Upper lobe of left lung (tissue), 6 donors: ENCODE measurements around the gene PROSER3. TPM values are rescaled to one million over a fixed set of nuclear protein-coding genes. Genes with fewer than 3 reads are reported as not detected.
"Not testable (repeated sequence)": the region's sequence is repeated elsewhere in the genome, so short reads cannot be mapped to it uniquely, and the experiment has no call there.

Experiments used
- ATAC-seq, 2 donors: fragments of 200-7000 bp; cut with Tn5 transposase; one replicate each; pipeline ENCODE4 v1.9.1; 2022; ENCODE audit warnings: mild to moderate bottlenecking in 2 of 2, moderate library complexity in 2 of 2; ENCODE audit not compliant: low FRiP score in 2 of 2
- DNase-seq, 2 donors: peaks; one replicate each; pipeline ENCODE4 v3.0.0-alpha.2; 2019 to 2020
- H3K27ac ChIP-seq, 4 donors: fragments of 200-600 bp; sonication (generic); one replicate each; pipeline ENCODE4 v1.5.1; 2016 to 2019
- H3K27me3 ChIP-seq, 4 donors: fragments of 200-600 bp; sonication (generic); one replicate each; pipeline ENCODE4 v1.5.1; 2017 to 2019
- H3K36me3 ChIP-seq, 4 donors: fragments of 200-600 bp; sonication (generic); one replicate each; pipeline ENCODE4 v1.5.1; 2016 to 2019
- H3K4me1 ChIP-seq, 4 donors: fragments of 200-600 bp; sonication (generic); one replicate each; pipeline ENCODE4 v1.5.1; 2018 to 2019
- H3K4me3 ChIP-seq, 4 donors: fragments of 200-600 bp; sonication (generic); one replicate each; pipeline ENCODE4 v1.5.1; 2017 to 2019; ENCODE audit warnings: mild to moderate bottlenecking in 2 of 4, moderate library complexity in 1 of 4
- H3K9me3 ChIP-seq, 4 donors: fragments of 200-600 bp; sonication (generic); one replicate each; pipeline ENCODE4 v1.5.1; 2018 to 2019
- EP300 ChIP-seq, 4 donors: sonication (generic); formaldehyde crosslinking; IDR thresholded peaks; one replicate each; pipeline ENCODE4 v1.5.1; 2017; ENCODE audit warnings: antibody characterized with exemption in 4 of 4, control low read depth in 2 of 4
- POLR2A ChIP-seq, 4 donors: fragments of 450-650 bp; IDR thresholded peaks; one replicate each; pipeline ENCODE4 v1.5.1; 2016 to 2017; ENCODE audit warnings: antibody characterized with exemption in 4 of 4, mild to moderate bottlenecking in 2 of 4
- POLR2AphosphoS5 ChIP-seq, 2 donors: sonication (generic); formaldehyde crosslinking; IDR thresholded peaks; one replicate each; pipeline ENCODE4 v1.5.1; 2017; ENCODE audit warnings: antibody characterized with exemption in 2 of 2
- WGBS, 2 donors: methylation state at CpG; one replicate each; pipeline ENCODE4 v1.1.5; 2017 to 2018; 5-methylcytosine and 5-hydroxymethylcytosine counted together
- total RNA-seq, 6 donors: library from RNA; depleted of rRNA in 4 of 6; stranded (reverse); fragments of >200 nt in 4 of 6; gene quantifications; one replicate each; pipeline versions ENCODE4 v1.1.0 to v1.2.1, GENCODE V29; 2016 to 2021
- TF ChIP-seq, protein P1 (sequence below), 6 experiments: fragments of 450-650 bp in 4 of 6; fragments of 200-600 bp in 2 of 6; sonication (generic) in 2 of 6; IDR thresholded peaks; one replicate each; pipeline ENCODE4 v1.5.1; 2016 to 2019; ENCODE audit warnings: antibody characterized with exemption in 6 of 6
- donor health status: DM: no; HTN: no; CAD: no; lungs with moderate emphysema.
- donor health status: DM: no; HTN: yes; CAD: no; lungs with severe emphysema.

Gene PROSER3
- total RNA-seq, 6 donors from 2014 or later, result 13.8 to 32.5 (median 19.5) TPM

DNA sequence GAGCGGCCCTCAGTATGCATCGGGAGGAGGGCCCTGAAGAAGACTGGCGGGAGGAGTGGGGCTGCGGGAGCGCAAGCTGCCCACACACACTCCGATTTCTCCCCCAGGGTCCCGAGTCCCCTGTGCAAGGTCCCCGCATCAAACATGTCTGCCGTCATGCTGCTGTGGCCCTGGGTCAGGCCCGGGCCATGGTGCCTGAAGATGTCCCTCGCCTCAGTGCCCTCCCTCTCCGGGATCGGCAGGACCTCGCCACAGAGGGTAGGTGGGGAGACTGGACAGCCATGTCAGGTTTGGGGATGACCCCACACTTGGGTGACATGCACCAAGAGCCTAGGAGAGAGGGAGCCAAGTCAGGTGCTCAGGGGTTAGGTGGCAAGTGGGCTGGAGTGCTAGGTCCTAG lies 35.5 kb upstream of the PROSER3 start:
- H3K9me3 ChIP-seq, result no peaks in the 10 kb centered on the region
- no peak overlapping the region for H3K27ac ChIP-seq
- WGBS, 2 donors, result 92 to 94% methylated on average over 12 to 14 of the region's 14 CpGs
- no peak for TF ChIP-seq EP300 (IDR thresholded peaks at IDR 0.05)
- no peak for TF ChIP-seq POLR2A (IDR thresholded peaks at IDR 0.05)
- no peak for TF ChIP-seq POLR2AphosphoS5 (IDR thresholded peaks at IDR 0.05)
- H3K4me3 ChIP-seq, result no peak overlapping the region
- H3K36me3 ChIP-seq, result peaks cover 49 to 78% (median 70%) of the 10 kb centered on the region in 4 donors
- no peak for DNase-seq
- no peaks in the 10 kb centered on the region for H3K27me3 ChIP-seq
- ATAC-seq, result no peak
- peaks cover 6 to 26% (median 14%) of the 10 kb centered on the region in 4 donors for H3K4me1 ChIP-seq

DNA sequence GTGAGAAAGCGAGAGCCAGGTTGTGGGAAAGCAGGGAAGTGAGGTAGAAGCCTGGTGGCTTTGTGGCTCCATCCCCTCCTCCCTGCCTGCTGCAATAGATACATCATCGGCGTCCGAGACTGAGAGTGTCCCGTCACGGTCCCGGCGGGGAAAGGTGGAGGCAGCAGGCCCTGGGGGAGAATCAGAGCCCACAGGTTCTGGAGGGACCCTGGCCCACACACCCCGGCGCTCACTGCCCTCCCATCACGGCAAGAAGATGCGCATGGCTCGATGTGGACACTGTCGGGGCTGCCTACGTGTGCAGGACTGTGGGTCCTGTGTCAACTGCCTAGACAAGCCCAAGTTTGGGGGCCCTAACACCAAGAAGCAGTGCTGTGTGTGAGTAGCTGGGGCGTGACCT lies 35.1 kb upstream of the PROSER3 start:
- Histone ChIP-seq H3K27me3 (no peaks in the 10 kb centered on the region), H3K36me3 (peaks cover 54 to 83% (median 74%) of the 10 kb centered on the region in 4 donors), H3K27ac (no peak overlapping the region), H3K9me3 (no peaks in the 10 kb centered on the region), H3K4me1 (peaks cover 6 to 26% (median 14%) of the 10 kb centered on the region in 4 donors), H3K4me3 (no peak overlapping the region)
- TF ChIP-seq EP300 (IDR thresholded peaks at IDR 0.05), result no peak
- TF ChIP-seq, protein P1, sequence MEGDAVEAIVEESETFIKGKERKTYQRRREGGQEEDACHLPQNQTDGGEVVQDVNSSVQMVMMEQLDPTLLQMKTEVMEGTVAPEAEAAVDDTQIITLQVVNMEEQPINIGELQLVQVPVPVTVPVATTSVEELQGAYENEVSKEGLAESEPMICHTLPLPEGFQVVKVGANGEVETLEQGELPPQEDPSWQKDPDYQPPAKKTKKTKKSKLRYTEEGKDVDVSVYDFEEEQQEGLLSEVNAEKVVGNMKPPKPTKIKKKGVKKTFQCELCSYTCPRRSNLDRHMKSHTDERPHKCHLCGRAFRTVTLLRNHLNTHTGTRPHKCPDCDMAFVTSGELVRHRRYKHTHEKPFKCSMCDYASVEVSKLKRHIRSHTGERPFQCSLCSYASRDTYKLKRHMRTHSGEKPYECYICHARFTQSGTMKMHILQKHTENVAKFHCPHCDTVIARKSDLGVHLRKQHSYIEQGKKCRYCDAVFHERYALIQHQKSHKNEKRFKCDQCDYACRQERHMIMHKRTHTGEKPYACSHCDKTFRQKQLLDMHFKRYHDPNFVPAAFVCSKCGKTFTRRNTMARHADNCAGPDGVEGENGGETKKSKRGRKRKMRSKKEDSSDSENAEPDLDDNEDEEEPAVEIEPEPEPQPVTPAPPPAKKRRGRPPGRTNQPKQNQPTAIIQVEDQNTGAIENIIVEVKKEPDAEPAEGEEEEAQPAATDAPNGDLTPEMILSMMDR (IDR thresholded peaks at IDR 0.05), result no peak
- TF ChIP-seq POLR2AphosphoS5 (IDR thresholded peaks at IDR 0.05), result no peak
- no peak for TF ChIP-seq POLR2A (IDR thresholded peaks at IDR 0.05)
- 91 to 93% methylated on average over 15 to 16 of the region's 16 CpGs for WGBS, 2 donors
- ATAC-seq (no peak), DNase-seq (no peak)

DNA sequence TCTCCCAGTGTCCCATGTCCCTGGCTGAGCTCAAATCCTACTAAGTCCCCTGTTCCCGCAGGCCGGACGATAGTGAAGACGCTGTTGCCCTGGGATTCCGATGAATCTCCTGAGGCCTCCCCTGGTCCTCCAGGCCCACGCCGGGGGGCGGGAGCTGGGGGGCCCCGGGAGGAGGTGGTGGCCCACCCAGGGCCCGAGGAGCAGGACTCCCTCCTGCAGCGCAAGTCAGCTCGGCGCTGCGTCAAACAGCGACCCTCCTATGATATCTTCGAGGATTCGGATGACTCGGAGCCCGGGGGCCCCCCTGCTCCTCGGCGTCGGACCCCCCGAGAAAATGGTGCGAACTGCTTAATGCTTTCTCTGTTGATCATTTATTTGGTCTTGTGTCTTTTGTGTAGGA lies 34.3 kb upstream of the PROSER3 start:
- Histone ChIP-seq H3K27ac (no peak overlapping the region), H3K9me3 (no peaks in the 10 kb centered on the region), H3K4me3 (no peak overlapping the region), H3K27me3 (no peaks in the 10 kb centered on the region), H3K4me1 (peaks cover 6 to 22% (median 12%) of the 10 kb centered on the region in 4 donors), H3K36me3 (peaks cover 59 to 90% (median 82%) of the 10 kb centered on the region in 4 donors)
- ATAC-seq, result no peak
- TF ChIP-seq POLR2A (IDR thresholded peaks at IDR 0.05) (no peak), POLR2AphosphoS5 (IDR thresholded peaks at IDR 0.05) (no peak), EP300 (IDR thresholded peaks at IDR 0.05) (no peak)
- TF ChIP-seq, protein P1 (IDR thresholded peaks at IDR 0.05), result no peak
- WGBS, 2 donors, result 95 to 99% methylated on average over 23 to 24 of the region's 24 CpGs
- no peak for DNase-seq

DNA sequence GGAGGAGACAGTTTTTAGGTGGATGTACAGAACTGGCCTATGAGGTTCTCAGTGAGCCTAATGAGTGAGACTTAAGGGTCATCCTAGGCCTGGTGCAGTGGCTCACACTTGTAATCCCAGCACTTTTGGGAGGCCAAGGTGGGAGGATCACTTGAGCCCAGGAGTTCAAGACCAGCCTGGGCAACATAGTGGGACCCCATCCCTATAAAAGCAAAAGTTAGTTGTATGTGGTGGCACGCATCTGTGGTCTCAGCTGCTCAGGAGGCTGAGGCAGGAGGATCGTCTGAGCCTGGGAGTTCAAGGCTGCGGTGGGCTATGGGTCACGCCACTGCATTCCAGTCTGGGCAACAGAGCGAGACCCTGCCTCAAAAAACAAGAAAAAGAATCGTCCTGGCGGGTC lies 33.8 kb upstream of the PROSER3 start:
- Histone ChIP-seq H3K4me1 (peaks cover 2 to 17% (median 7%) of the 10 kb centered on the region in 4 donors), H3K36me3 (peaks cover 64 to 95% (median 87%) of the 10 kb centered on the region in 4 donors)
- H3K27ac ChIP-seq, H3K9me3 ChIP-seq, H3K4me3 ChIP-seq, H3K27me3 ChIP-seq, ATAC-seq, DNase-seq: not testable (repeated sequence)
- 95% methylated on average over 7 of the region's 7 CpGs for WGBS, 2 donors

DNA sequence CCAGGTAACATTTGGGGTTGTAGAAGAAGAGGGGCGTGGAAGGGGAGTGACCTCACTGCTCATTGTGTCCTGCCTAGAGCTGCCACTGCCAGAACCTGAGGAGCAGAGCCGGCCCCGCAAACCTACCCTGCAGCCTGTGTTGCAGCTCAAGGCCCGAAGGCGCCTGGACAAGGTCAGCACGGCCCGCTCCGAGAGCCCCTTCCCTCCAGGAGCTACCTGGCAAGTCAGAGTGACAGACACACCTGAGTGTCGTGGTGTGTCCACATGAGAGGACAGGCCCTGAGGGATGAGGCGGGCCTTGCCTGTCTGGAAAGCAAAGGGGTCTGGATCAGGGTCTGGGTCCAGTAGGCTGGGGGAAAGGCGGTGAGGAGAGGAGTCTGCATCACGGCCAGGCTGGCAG lies 33.4 kb upstream of the PROSER3 start:
- H3K9me3 ChIP-seq, result no peaks in the 10 kb centered on the region
- TF ChIP-seq, protein P1 (IDR thresholded peaks at IDR 0.05), result no peak
- no peak for TF ChIP-seq POLR2A (IDR thresholded peaks at IDR 0.05)
- no peak for TF ChIP-seq EP300 (IDR thresholded peaks at IDR 0.05)
- no peak for TF ChIP-seq POLR2AphosphoS5 (IDR thresholded peaks at IDR 0.05)
- H3K36me3 ChIP-seq, result peaks cover 68 to 99% (median 91%) of the 10 kb centered on the region in 4 donors
- no peak overlapping the region for H3K4me3 ChIP-seq
- peaks cover 0 to 13% (median 4%) of the 10 kb centered on the region in 4 donors for H3K4me1 ChIP-seq
- no peak overlapping the region for H3K27ac ChIP-seq
- H3K27me3 ChIP-seq, result no peaks in the 10 kb centered on the region
- ATAC-seq (no peak), DNase-seq (no peak)
- WGBS, 2 donors, result 91 to 96% methylated on average over 5 to 12 of the region's 12 CpGs

DNA sequence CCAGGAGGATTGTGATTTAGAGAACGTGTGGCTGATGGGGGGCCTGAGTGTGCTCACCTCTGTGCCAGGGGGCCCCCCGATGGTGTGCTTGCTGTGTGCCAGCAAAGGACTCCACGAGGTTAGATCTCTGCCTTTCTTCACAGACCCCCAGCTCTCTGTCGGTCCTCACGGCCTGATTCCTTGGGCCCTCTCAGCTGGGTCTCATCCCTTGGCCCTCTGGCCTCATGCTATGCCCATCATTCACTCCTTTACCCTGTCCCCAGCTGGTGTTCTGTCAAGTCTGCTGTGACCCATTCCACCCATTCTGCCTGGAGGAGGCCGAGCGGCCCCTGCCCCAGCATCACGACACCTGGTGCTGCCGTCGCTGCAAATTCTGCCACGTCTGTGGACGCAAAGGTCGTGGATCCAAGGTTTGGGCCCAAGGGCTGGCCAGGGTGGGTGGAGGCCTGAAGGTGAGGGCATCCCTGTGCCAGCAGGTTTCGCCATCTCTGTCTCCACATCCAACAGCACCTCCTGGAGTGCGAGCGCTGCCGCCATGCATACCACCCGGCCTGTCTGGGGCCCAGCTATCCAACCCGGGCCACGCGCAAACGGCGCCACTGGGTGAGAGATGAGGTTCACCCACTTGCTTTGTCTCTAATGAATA lies 32.6 kb upstream of the PROSER3 start:
- TF ChIP-seq, protein P1 (IDR thresholded peaks at IDR 0.05), result no peak
- no peak for TF ChIP-seq POLR2AphosphoS5 (IDR thresholded peaks at IDR 0.05)
- TF ChIP-seq EP300 (IDR thresholded peaks at IDR 0.05), result no peak
- no peak for TF ChIP-seq POLR2A (IDR thresholded peaks at IDR 0.05)
- DNase-seq, result no peak
- Histone ChIP-seq H3K9me3 (no peaks in the 10 kb centered on the region), H3K36me3 (peaks cover 75 to 100% (median 95%) of the 10 kb centered on the region in 4 donors), H3K27me3 (no peaks in the 10 kb centered on the region), H3K4me1 (peaks cover 0 to 6% (median 0%) of the 10 kb centered on the region in 4 donors), H3K4me3 (no peak overlapping the region), H3K27ac (no peak overlapping the region)
- no peak for ATAC-seq
- whole genome bisulfite sequencing, 2 donors, result 95 to 96% methylated on average over 13 to 22 of the region's 23 CpGs
